Activated T-cell treated with anti-CD3 and anti-CD28 coated beads, Interleukin-2, amount 50 U/mL, for 48 hours (primary cell): Measurements from ENCODE around the gene TAGLN3.

Source experiments
- DNase-seq, 2 experiments: peaks; one replicate each; pipeline ENCODE4 v3.0.0-alpha.2; 2020

TAGLN3 gene

DNA sequence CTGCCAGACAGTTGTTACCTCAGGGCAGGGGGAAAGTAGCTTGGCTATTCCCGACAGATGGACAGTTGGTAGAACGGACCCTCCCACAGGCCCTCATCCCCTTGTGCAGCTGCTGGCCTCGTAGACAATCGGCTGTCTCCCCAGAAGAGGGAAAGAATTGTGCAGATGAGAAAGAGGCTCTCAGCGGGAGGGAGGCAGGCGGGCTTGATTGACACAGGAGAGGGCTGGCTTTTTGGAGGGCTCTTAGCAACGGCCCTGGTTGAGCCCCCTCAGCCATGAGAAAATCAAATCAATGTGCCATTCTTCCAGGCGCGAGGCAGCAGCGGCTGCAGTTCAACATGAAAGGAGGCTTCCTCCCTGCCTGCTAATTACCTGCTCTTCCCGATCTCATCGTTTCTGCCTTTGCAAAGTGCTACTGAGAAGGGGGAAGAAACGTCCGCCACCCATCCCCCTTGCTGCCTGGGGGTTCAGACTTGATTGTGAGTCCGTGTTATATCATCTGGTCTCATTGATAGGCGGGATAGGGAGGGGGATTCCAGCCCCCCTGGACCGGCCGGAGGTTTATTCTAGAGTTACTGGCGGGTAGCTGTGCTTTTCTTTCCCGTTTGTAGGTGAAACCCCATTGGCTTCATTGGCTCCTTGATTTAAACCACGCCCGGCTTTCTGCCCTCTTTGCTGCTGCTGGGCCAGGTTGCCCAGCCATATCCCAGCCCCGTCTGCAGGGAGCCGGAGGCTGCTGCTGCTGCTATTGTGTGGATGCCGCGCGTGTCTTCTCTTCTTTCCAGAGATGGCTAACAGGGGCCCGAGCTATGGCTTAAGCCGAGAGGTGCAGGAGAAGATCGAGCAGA lies at the start of gene TAGLN3:
TSS of gene TAGLN3 (plus strand) at position 287 of the 848 bp plus-strand sequence. CDS start at position 788, 501 bp downstream.
- DNase-seq: no peak

DNA sequence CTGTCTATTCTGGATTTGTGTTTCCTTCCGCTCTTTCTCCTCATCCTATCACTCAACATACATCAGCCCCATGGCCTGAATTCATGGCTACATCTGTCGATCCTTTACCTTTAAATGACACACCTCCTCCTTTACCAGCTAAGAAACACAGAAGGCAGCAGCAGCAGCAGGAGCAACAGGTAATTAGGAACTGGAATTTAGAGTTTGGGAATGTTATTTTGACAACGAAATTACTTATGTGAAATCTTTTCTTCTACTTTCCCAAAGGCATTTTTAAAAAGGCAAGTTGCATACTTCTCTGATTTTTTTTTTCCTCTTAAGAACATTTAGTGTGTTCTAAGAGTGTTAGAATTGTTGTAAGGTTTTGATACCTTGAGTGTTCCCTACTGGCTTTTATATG lies 49.0 kb upstream of the TAGLN3 start:
- DNase-seq: no peak

DNA sequence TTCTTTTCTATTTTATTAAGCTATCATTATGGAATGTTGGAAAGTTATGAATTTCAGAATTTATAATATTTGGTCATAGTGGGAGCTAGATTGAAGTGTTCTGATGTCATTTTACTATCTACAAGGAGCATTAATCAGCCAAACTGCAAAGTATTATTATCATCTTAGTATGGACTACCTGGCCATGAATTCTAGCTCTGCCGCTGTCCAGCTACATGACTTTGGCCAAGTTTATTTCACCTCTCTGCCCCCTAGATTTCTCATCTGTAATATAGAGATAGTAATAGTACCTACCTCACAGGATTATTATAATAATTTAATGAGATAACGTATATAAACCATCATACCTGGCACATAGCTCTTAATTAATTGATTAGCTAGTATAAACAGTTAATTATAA lies 47.7 kb upstream of the TAGLN3 start:
- no peak for DNase-seq

DNA sequence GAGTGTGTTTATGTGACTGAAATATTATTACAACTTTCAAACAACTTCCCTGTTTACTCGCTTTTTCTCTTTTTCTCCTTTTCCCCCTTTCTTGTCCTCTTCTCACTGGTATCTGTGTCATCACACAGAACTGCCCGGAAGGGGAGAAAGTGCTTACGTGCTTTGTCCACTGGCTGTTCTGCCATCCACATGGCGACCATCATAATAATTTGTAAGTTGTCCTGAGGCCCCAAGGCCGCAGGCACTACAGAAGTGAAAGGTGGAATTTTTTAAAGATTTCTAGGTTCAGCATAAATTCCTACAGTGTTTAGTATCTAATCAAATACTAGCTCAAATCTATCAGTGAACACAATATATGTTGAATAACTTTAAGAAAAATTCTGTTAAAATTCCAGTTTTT lies 46.6 kb upstream of the TAGLN3 start:
- no peak for DNase-seq

DNA sequence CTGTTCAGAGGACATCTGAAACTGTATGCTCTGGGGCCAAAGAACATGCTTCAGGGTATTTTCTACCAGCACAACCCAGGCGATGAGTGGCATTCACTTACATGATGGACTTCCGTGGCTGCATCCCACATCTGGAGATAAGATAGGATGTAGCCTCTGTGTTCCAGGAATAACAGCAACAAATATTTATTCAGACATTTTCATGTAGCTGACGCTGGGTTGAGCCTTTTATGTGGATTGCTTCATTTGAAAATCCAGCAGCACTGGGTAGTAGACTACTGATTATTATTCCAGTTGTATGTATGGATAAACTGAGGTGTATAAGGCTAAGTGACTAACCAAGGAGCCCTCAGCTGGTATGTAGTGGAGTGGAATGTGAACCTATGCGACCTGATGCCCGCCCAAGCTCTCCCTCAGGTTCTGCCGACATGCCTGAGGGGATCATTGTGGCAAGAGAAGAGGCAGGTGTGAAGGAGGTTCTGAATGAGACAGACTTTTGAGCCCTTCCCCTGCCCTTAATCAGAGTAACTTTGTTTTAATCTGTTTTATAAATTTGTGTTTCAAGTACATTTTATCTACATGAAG lies 45.8 kb upstream of the TAGLN3 start:
- no peak for DNase-seq

DNA sequence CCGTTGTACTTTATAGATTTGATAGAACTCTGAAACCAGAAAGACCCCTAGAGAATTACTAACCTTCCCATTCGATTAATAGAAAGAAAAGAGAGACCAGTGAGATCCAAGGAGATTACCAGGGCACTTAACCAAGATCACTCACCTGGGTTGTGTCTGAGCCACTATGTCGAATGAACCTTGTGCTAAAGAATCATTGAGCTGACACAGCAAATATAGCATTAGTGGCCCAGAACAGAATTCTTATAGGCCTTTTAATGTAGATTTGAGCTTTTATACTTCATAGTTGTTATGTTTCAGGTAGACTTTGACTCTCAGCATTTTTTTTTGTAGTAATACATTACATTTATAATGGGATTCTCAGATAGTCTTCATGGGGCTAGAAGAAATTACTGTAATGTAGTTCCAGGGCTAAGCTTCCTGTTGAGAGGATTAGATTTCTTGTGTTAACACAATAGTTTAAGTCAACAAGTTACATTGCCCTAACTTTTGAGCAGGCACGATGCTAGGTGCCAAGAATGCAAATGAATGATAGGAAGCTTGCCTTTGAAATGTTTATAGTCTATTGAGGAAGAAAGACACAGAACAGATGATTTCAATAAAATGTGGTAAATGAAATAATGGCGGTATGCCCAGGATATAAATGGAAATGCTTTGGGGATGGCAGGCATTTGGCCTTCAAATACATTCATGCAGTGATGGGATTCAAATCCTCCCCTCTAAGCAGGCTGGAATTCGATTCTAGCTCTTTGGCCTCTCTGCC lies 44.3 kb upstream of the TAGLN3 start:
- DNase-seq: no peak

DNA sequence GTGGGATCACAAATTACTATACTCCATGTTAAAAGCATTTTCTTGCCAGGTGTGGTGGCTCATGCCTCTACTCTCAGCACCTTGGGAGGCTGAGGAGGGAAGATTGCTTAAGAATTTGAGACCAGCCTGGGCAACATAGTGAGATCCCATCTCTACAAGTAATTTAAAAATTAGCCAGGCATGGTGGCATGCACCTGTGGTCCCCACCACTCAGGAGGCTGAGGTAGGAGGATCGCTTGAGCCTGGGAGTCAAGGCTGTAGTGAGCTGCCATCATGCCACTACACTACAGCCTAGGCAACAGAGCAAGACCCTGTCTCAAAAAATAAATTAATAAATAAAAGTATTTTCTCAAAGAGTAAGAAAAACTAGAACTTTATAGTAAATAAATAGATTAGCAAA lies 42.8 kb upstream of the TAGLN3 start:
- DNase-seq: no peak

DNA sequence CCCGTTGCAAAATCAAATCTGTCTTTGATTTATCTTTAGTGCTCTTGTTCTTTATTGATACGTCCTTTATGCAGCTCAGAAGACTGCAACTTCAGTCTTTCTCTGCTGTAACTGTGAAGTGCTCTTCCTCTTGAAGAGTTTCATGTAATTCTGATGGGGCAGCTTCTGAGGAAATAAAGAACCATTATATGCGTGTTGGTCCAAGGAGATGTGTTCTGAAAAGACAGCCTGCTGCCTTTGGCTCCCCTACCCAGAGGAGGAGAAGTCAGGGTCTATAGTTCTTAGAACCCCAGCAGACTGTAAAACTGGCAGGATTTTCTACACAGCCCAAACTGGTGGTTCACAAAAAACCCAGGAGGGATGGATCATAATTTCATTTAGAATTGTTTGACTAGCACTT lies 42.3 kb upstream of the TAGLN3 start:
- DNase-seq: no peak

DNA sequence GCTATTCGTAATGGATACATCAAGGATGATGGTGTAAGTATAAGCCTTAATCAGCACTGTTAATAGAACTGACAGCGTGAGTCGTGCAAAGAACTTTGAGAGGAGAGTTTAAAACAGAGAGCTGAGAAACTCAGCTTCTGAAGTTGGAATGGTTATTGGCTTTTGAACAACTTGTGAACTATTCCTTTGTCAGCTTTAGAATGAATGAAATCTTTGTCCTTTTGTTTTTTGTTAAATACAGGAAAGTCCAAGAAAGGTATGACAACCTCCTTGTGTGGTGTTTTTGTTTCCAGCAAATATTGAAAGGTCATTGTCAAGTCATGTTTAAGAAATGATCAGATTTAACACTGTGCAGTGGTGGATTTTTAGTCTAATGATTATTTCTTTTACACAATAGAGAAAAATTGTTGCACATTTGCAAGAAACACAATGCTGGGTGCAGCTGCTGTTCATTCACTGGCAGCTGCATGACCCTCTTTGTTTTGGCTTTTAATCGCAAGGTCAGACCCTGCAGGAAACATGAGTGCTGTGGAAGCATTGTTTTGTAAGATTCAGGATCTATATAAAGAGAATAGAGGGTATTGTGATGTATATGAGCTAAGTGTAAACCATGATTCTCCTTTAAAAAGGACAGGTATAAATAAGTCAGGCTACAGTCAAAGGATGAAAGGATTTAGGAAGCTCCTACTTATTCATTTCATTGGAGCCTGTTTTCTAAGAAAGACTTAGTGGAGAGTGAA lies 41.6 kb upstream of the TAGLN3 start:
- no peak for DNase-seq

DNA sequence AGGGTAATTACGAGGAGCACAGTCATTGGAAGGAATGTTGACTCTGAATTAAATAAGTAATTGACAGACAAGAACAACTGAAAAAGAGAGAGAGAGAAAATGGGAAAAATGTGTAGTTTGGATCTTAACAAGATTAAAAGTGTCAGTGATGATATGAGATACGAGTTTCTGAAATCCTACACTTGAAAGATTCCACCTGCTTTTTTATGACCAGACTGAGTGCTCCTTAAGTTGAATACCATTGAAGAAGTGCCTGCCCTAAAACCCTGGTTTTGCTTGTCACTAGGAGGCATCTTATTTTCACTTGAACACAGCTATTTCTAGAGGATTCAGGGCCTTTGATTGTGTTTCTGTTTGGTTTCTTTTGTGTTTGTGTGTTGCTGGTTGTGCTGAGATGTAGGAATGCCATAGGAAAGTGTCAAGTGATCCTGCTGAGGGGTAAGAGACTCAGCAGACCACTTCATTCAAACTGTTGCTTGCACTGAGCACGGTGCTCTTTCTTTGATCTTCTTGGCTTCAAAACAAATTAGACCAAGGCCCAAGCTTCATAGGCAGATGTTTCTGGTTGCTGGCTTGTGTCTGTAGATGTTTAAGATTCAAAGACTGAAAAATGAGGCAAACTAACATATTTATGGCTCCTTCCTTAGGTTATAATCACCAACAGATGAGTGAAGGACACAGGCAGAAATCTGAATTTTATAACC lies 37.1 kb upstream of the TAGLN3 start:
- DNase-seq: no peak

DNA sequence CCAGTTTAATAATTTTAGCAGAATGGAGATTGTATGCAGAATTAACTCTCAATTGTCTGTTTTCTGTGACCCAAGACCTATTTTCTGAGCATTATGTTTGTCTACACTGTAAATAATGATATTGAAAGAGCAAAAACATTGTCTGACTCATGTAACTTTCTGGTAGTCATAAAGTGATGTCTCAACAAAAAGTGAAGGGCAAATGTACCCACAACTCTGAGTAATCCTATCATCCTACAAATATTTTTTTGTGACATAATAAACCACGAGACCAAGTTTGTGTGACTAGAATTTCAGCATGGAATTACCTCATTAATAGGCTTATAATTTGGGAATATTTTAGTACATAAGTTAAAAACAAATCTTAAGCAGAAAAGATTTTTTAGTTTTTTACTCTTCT lies 35.3 kb upstream of the TAGLN3 start:
- no peak for DNase-seq

DNA sequence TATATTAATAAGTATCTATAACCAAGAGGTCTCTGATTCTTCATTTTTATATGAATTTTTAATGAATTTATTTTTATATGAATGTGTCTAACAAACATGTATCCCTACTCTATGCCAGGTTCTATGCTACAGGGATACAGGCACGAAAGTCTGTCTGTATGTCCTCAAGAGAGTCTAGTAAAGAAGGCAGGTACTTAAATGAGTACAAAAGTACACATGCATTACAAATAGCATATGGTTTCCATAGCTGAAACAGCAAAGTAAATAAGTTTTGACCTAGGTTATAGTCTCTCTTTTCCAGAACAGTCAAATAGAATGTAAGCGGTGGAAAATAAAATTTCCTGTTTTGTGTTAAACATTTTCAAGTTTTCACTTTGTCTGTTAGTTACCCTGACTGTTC lies 33.2 kb upstream of the TAGLN3 start:
- no peak for DNase-seq

DNA sequence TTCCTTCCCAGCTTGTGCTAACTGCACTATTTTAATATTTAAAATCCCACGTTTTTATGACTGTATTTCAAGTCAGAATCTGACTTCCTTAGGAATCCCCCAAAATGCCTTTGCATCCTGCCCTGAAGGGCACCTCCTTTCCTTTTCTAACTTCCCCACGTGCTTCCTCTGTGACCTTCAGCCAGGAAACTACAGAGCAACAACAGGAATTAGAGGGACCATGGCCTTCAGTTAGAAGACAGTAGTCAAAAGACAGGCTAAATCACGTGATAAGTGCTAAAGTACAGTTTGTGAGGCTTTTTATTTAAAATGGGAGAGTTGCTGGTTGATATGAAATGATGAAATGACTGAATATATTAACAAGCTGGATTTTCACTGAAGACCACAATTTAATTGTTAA lies 31.7 kb upstream of the TAGLN3 start:
- DNase-seq: no peak

DNA sequence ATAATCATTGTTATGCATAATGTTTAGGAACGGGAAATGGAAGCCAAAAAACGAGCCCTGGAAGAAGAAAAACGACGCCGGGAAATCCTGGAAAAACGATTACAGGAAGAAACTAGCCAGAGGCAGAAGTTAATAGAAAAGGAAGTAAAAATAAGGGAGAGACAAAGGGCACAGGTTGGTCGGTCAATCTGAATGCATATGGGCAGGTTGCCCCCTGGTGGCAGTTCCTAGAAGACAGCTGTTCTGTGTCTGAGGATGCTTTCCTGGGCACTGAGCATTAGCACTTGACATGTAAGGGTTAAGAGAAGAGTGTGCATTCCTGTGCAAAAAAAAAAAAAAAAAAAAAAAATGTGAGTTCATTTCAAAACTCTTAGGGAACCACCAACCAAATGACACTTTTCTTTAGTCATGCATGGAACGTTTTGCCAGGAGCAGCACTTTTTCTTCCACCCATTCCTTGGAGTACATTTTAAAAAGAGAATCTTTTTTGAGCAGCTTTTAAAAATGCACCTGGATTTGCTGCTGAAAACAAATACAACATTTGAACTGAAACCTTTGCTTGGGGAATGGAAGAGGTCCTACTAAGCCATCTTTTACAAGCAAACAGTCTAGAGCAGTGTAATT lies 31.0 kb upstream of the TAGLN3 start:
- DNase-seq: peak; percentile 88 to 89

DNA sequence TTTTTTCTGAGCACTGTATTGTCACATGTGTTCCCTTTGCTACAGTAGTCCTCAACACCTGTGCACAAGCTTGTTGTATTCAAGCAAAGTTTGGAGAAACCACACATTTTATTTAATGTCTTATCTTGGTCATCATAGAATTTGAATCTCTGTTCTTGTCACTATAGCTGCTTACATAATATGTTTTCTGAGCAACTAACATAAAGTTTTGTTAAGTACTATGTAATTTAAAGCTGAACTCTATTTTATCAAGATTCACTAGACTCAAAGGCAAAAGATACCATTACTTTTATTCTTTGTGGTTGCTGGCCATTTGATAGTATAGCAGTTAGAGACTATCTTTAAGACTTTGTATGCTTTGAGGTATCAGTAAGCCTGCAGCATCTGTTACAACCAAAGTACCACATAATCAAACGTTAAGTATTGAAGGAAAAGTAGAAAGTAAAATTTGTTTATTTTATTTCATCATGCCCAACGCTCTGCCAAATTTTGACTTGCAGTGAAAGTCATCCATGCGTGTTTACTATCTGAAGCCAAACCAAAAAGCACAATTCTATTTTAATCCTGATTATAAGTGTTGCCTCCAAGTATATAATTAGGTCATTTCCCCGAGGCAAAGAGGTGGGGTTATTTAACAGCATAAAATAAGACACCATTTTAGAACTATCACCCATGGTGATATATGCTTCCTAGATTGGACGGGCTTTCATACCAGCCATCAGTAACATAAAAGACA lies 30.2 kb upstream of the TAGLN3 start:
- DNase-seq: no peak

DNA sequence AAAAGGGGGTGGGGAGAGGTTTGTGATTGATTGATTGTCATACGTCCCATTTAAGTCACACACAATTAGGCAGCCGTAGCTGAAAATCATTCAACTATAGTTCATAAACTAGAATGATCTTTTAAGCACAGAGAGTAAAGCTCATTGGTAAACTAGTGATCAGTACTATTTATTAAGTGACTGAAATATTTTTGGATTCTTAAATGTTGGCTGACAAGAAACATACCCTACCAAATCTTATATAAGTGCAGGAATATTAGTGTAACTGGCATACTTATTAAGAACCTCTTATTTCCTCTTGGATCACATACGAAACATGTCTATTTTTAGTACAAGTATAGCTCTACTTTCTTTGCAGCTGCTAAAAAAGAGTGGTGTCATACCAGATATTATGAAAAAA lies 28.3 kb upstream of the TAGLN3 start:
- DNase-seq: no peak

DNA sequence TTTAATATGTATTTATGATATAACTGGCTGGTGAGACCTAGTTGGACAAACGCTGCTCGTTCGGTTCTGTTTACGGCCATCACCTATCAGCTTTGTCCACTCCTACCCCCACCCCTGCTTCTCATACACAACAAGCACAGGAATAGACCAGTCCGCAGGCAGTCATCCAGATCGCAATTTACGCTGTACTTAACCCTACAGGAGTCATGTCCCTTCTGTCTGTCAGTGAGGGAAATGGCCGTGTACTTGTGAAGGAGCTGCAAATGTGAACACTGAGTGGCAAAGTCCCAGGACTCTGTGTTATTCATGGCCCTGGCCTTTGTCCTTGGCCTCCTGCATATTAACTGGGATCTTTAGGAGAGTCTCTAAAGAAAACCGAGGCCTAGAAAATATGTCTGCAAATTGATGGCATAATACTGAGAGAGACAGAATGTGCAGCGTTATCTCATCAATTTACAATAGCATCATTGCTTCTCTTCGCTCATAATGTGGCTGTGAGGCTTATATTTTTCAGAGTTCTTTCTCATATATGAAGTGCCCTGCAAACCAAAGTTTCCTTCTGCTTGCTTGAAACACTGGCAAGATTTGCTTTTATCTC lies 27.1 kb upstream of the TAGLN3 start:
- no peak for DNase-seq

DNA sequence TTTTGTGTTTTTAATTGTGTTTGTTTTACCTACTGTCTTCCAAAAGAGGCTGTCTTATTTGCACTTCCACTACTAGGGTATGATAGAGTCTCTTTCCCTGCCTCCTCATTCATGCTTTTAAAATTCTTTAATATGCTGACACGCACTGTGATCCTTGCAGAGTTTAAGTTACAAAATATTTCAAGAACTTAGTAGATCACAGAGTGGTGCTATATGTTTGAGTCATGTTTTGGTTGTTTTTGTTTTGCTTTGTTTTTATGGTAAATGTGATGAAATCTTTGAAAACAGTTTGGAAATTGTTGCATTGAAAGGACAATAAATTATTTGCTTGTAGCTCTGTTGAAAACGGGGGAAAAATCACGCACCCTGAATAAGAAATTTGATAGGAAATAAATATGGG lies 25.8 kb upstream of the TAGLN3 start:
- no peak for DNase-seq

DNA sequence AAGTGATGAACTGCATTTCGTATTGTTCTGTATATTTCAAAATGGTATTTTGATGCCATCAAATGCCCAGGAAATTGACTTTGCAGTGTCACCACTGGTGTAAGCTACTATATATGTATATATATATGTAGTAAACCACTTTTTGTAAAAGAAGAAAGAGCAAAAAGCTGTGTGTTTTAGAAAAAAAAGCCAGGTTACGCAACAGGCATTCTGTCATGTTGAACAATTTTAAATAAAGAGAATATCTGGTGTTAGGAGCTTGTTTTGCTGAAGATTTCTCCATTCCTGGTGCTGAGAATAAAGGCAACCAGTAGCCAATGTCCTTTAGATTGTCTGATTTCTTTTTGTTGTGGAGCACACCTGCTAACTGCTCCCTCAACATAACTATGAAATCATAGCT lies 23.6 kb upstream of the TAGLN3 start:
- no peak for DNase-seq

DNA sequence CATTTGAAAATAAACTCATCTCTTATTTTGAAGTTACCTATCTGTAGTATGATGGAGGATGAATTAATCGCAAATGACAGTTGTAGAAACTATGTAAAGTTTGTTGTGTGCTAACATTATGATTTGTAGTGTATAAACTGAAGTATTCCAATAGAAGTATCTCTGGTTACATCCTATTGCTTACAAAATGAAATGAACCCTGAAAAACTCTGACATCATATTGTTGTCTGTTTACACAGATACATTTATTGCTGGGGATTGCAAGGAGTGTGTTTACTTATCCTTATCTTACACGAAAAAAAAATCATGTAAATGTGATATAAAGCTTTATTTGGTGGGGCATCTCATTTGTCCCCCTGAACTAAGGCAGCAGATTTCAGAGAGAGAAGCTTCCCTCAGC lies 22.5 kb upstream of the TAGLN3 start:
- DNase-seq: no peak
